B cell (primary cell): ENCODE results near the gene MFN1.

Experiments used
- EZH2 ChIP-seq: IDR thresholded peaks from 2 replicates; pipeline ENCODE4 v1.6.1; 2012; ENCODE audit warnings: borderline replicate concordance, low read depth, mild to moderate bottlenecking, moderate library complexity, low read length; ENCODE audit not compliant: insufficient read depth, poor library complexity, severe bottlenecking
- TF ChIP-seq, protein P1 (sequence below): fragments of 200-600 bp; IDR thresholded peaks from one replicate; pipeline ENCODE4 v1.8.0; 2022; ENCODE audit warnings: antibody characterized with exemption, mild to moderate bottlenecking

DNA sequence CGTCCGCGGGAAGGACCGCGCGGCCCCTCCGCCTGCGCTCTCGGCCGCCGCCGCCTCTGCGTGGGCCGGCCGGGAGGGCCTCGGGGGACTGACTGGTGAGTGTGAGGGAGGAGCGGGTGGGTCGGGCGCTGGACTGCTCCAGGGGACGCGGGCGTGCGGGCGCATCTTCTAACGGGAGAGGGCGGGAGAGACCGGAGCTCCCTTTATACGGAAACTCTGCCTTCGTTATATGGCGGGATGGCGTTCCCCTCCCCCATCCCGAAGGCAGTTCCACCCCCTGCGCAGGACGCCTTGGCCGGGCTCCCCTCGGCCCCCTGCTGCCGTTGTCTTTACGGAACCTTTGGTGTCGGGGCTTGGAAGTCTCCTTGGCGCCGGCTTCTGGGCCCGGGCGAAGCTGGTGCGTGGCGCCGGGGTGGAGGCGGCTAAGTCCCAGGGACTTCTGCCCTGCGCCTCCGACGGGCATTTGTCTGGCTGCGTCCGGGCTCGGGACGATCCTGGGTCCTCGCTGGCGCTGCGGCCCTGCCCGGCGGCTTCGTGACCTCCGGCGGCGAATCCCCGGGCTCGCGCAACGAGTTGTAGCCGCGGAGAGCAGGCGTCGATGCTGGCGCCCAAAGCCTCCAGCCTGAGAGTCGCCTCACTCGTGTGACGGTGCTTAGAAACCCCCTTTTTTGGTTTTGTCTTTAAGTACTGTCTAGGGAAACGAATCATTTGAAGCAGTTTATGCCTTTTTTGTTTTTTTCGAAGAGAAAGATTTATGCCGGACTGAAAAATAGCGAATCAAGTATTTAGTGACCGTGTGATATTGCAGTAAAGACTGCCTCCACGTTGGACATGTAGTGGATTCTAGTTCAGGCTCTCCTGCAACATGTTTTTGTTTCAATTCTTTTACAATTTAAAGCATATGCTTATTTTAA, 24.1 kb upstream of the MFN1 start:
- TF ChIP-seq, protein P1, sequence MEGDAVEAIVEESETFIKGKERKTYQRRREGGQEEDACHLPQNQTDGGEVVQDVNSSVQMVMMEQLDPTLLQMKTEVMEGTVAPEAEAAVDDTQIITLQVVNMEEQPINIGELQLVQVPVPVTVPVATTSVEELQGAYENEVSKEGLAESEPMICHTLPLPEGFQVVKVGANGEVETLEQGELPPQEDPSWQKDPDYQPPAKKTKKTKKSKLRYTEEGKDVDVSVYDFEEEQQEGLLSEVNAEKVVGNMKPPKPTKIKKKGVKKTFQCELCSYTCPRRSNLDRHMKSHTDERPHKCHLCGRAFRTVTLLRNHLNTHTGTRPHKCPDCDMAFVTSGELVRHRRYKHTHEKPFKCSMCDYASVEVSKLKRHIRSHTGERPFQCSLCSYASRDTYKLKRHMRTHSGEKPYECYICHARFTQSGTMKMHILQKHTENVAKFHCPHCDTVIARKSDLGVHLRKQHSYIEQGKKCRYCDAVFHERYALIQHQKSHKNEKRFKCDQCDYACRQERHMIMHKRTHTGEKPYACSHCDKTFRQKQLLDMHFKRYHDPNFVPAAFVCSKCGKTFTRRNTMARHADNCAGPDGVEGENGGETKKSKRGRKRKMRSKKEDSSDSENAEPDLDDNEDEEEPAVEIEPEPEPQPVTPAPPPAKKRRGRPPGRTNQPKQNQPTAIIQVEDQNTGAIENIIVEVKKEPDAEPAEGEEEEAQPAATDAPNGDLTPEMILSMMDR, result no peak
- TF ChIP-seq EZH2, result no peak
